IPS DF 6.9 (cell line): ENCODE measurements around the gene DHX29.

ENCODE experiments used
- DNase-seq: peaks from one replicate; pipeline ENCODE4 v3.0.0-alpha.2; 2013; ENCODE audit warnings: low read depth, low spot score
- H3K27ac ChIP-seq: one replicate; pipeline ENCODE4 v1.5.1; 2013; ENCODE audit warnings: low read length, control low read depth
- H3K27me3 ChIP-seq: 2 replicates; pipeline ENCODE4 v1.6.1; 2013; ENCODE audit warnings: mild to moderate bottlenecking, low read length; ENCODE audit not compliant: control insufficient read depth, insufficient read depth
- H3K36me3 ChIP-seq: 2 replicates; pipeline ENCODE4 v1.6.1; 2013; ENCODE audit warnings: low read length; ENCODE audit not compliant: control insufficient read depth, insufficient read depth
- H3K4me1 ChIP-seq: 2 replicates; pipeline ENCODE4 v1.6.1; 2013; ENCODE audit warnings: low read length; ENCODE audit not compliant: control insufficient read depth, insufficient read depth
- H3K4me3 ChIP-seq: 2 replicates; pipeline ENCODE4 v1.5.1; 2013; ENCODE audit warnings: mild to moderate bottlenecking, low read length
- H3K9me3 ChIP-seq: 2 replicates; pipeline ENCODE4 v1.6.1; 2013; ENCODE audit warnings: low read length, inconsistent platforms; ENCODE audit not compliant: control insufficient read depth, insufficient read depth
- WGBS: extraction: QIAGEN DNeasy Blood & Tissue Kit; methylation state at CpG from one replicate; pipeline ENCODE4 v1.1.7; 2013; ENCODE audit warnings: mixed read lengths, missing lambda C conversion rate; ENCODE audit not compliant: insufficient read length, insufficient coverage; 5-methylcytosine and 5-hydroxymethylcytosine counted together

DHX29 gene

DNA sequence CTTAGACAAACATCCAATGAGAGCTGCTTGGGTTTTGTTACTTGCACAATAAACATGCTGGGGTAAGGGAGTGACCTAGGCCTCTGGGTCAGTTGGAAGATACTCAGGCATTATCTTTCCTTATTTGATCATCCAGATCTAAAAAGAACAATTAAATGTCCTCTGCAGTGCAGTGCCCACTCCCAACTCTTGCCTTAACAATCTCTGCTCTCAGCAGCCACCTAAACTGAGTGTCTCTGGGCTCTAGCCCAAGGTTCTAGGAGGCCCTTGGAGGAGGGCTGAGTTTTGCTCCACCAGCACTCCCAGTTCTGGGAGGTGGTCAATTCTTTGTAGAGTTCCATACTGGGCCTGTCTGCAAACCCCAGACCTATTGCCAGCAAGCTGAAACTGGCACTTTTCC, 82.1 kb downstream of the DHX29 start:
- Histone ChIP-seq H3K9me3 (no peaks in the 10 kb centered on the region), H3K27ac (no peak overlapping the region), H3K36me3 (no peaks in the 10 kb centered on the region), H3K4me1 (peaks cover 4% of the 10 kb centered on the region; the same call in 1 of the 2 replicates), H3K4me3 (no peak overlapping the region), H3K27me3 (peaks cover 88% of the 10 kb centered on the region)
- no peak for DNase-seq

DNA sequence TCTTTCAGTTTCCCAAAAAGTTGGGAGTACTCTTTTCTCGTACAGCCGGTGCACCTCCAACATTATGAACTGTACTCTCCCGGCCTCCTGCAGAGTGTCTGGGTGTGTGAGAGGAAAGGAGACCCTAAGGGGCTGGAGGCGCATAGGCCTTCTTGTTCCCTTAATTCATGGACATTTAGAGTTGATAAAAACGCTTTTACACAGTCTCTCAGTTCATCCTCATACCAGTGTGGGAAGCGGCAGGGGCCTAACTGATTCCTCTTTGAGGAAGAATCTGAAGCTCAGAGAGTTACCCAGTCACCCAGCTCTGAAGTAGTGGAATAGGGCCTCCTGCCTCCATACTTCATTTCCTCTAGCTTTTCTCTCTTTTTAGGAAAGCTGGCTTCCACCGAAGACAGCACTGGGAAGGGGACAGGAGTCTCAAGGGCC, 83.7 kb downstream of the DHX29 start:
- Histone ChIP-seq H3K36me3 (no peaks in the 10 kb centered on the region), H3K9me3 (no peaks in the 10 kb centered on the region), H3K27me3 (peaks cover 78% of the 10 kb centered on the region), H3K27ac (no peak overlapping the region), H3K4me1 (peaks cover 4% of the 10 kb centered on the region; the same call in 1 of the 2 replicates), H3K4me3 (no peak overlapping the region)
- no CpG with 5 or more reads among the region's 7 CpGs for WGBS
- DNase-seq = no peak

DNA sequence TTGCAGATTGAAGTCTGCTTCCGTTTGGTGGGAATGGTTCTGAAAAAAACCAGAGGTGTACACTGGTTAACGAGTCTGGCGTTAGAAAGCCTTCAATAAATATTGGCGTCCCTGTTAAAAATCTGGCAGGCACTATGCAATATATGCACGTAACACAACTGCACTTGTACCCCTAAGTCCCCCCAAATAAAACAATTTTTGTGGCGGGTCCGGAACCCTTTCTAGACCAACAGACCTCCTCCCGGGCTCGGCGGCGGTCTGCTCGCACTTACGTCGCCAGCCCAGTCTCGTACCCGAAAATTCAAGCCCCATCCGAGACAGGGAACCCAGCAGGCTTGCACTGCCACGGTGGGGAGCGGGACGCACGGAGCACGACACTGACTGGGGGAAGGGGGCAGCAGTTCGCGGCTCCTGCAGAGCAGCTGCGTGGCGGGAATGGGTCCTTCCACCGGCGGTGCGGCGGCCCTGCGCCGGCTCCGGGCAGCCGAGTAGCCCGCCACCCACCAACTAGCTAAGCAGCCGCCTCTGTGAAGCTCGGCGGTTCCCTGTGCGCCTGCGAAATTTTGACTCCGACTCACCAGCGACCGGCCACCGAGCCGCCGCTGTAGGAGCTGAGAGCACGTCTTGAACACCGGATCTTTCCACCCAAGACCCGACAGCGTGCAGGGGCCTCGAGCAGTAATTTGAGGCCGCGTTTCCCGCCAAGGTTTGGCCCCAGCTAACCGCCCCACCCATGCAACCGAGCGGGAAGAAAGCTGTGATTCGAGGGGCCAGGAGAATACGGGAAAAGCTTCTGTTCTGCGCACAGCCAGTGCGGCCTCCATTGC, 84.3 kb downstream of the DHX29 start:
- Histone ChIP-seq H3K27me3 (peaks cover 72% of the 10 kb centered on the region), H3K9me3 (no peaks in the 10 kb centered on the region), H3K4me3 (peak overlapping the region; percentile 22; the same call in 1 of the 2 replicates), H3K4me1 (peaks cover 4% of the 10 kb centered on the region; the same call in 1 of the 2 replicates), H3K36me3 (no peaks in the 10 kb centered on the region), H3K27ac (no peak overlapping the region)
- WGBS = no CpG with 5 or more reads among the region's 61 CpGs
- no peak for DNase-seq

DNA sequence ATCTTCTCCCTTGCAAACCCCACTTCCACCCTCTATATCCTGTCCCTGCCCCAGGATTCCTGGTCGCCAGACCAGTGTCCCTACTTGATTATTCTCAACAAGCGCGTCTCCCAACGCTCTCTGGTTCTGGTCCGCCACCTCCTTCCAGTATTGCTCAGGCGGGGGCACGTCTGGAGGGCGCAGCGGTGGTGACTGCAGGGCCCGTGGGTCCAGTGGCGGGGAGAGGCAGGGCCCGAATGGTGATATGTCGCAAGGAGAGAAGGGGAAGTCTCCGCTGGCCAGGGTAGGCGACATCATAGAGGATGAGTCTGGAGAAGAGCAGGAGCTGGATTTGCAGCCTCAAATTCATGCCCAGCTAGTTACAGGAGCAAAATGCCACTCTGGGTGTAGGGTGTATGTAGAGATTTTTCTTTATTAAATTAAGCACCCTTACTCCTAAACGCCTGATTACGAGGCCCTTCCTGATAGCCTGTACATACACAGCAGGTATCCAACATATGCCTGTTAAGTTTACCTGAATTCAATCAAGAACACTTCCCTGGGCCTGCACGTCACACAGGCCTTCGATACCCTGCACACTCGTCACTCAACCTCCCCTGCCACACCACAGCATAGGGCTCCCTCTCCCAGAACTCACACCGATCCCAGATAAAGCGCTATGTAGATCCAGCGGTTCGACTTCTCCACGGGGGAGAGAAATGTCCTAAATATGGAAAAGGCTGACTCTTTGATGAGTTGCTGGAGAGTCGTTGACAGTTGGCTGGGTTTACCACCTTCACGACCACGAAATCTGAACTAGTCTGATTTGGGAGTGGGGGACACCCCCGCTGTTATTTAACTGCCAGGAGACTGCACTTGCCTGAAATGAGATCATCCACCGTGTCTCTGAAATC, 85.2 kb downstream of the DHX29 start:
- H3K27me3 ChIP-seq = peaks cover 63% of the 10 kb centered on the region
- WGBS = no CpG with 5 or more reads among the region's 30 CpGs

DNA sequence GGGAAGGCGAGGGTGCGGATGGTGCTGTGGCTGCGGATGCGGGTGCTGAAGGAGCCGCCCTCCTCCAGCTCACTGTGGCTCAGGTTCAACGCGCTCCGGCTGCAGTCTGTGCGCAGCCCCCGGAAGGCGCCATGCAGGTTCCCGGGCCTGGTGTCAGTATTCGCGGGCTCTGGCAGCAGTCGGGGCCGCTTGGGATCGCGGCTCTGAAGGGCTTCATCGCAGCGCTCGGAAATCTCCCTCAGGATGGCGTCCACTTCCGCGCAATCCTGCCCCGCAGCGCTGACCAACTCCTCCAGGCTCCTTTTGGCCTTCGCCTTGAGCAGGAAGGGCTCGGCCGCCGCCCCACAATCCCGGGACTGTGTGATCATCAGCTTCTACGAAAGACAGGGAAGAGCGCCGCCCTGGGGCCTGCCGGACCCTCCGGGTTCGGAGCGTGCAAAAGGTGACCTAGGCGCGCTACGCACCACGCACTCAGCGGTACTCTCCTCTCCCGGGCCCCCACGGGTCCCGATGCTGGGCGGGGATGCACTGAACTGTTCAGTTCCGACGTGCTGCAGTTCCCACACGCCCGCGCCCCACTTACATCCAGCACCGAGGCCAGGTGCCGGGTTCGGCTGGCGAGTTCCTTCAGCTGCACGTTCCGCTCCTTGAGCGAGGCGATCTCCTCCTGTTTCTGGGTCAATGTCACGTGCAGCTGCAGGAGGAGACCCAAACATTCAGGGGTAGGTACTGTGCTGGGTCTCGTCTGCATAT, 86.9 kb downstream of the DHX29 start:
- H3K36me3 ChIP-seq = no peaks in the 10 kb centered on the region
- H3K4me1 ChIP-seq = peaks cover 3% of the 10 kb centered on the region; the same call in 1 of the 2 replicates
- no peaks in the 10 kb centered on the region for H3K9me3 ChIP-seq
- DNase-seq = no peak
- WGBS = no CpG with 5 or more reads among the region's 62 CpGs
- H3K4me3 ChIP-seq = peak overlapping the region; percentile 25; the same call in 1 of the 2 replicates
- H3K27me3 ChIP-seq = peaks cover 51% of the 10 kb centered on the region
- H3K27ac ChIP-seq = no peak overlapping the region

More for the DNA sequence above, 85.2 kb downstream of the DHX29 start:
- no peaks in the 10 kb centered on the region for H3K36me3 ChIP-seq
- DNase-seq = no peak
- H3K4me3 ChIP-seq = no peak overlapping the region
- no peak overlapping the region for H3K27ac ChIP-seq
- no peaks in the 10 kb centered on the region for H3K9me3 ChIP-seq
- peaks cover 3% of the 10 kb centered on the region; the same call in 1 of the 2 replicates for H3K4me1 ChIP-seq

DNA sequence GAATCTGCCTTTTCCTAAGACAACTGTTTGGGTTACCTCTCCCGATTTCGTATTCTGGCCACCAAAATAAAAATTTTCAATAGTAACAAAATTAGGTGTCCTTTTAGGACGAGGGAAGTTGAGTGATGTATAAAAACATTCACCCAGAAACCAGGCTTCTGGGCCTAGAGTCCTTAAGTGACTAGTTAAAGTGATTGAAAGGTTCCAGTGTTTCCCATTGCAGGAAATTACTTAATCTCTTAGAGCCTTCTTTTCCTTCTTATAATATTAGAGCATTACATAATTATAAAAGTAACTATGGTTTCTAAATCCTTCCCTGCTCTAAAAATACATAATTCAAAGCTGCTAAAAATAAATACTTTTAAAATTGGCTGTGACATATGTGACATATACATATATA, 87.7 kb downstream of the DHX29 start:
- H3K27ac ChIP-seq = no peak overlapping the region
- no CpG with 5 or more reads among the region's 3 CpGs for WGBS
- peaks cover 43% of the 10 kb centered on the region for H3K27me3 ChIP-seq
- no peak for DNase-seq
- H3K4me1 ChIP-seq = peaks cover 3% of the 10 kb centered on the region; the same call in 1 of the 2 replicates
- H3K4me3 ChIP-seq = no peak overlapping the region
- no peaks in the 10 kb centered on the region for H3K9me3 ChIP-seq
- no peaks in the 10 kb centered on the region for H3K36me3 ChIP-seq

DNA sequence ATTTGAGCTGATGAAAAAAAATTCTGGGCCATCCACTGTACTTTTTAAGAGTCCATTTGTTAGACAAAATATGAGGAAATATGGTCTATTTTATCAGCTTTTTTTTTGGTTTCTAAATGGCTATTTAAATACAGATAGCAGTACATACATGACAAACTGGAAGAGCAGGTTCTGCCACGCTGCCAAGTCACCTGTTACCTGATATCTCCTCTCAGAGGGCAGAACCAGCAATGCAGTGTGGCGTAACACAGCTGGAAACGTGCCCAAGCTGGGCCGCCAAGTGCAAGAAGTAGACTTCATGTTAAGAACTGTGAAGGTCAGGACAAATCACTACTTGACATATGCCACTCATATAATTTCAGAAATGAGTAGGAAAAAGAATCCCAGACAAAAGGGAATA, 88.5 kb downstream of the DHX29 start:
- Histone ChIP-seq H3K4me1 (peaks cover 3% of the 10 kb centered on the region; the same call in 1 of the 2 replicates), H3K9me3 (no peaks in the 10 kb centered on the region), H3K36me3 (no peaks in the 10 kb centered on the region), H3K27ac (no peak overlapping the region), H3K4me3 (no peak overlapping the region), H3K27me3 (peaks cover 35% of the 10 kb centered on the region)
- no CpG with 5 or more reads among the region's 4 CpGs for WGBS
- DNase-seq = no peak

DNA sequence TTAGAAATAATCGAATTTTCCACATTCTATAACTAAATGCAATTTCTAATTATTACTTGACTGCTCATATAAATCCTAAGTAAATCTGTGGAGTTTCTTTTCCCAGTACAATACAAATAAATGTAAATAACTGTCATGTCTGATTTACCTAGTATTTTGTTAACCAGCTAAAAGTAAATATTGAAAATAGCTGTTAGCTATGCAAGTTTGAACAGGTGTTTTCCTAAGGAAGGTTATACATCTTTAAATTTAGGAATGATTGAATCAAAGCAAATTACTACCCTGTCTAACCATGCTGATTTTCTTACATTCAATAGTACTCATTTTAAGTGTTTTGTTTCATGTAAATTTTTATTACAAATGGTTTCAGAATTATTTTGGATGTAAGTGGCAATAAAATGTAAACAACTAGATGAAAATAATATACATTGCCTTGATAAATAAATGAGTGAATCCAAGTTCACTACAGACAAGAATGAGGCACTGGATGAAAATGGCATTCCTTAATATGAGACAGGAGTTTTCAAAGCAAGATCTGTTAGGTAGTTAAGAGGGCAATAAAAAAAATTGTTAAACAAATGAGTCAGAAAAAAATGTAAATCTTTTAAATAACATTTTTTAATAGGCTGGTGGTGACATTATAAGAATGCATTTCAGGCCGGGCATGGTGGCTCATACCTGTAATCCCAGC, 96.2 kb downstream of the DHX29 start:
- no CpG with 5 or more reads among the region's 2 CpGs for WGBS
- no peaks in the 10 kb centered on the region for H3K27me3 ChIP-seq
- H3K4me3 ChIP-seq = no peak overlapping the region
- no peak for DNase-seq
- H3K36me3 ChIP-seq = no peaks in the 10 kb centered on the region
- no peaks in the 10 kb centered on the region for H3K9me3 ChIP-seq
- H3K27ac ChIP-seq = no peak overlapping the region
- H3K4me1 ChIP-seq = no peaks in the 10 kb centered on the region
